IMR-90 (cell line): Measurements from ENCODE around the gene WDR91. TPM values are rescaled to one million over a fixed set of nuclear protein-coding genes. Genes with fewer than 3 reads are reported as not detected.

Experiments used
- ATAC-seq: fragments of 200-7000 bp; cut with Tn5 transposase; 2 replicates; pipeline ENCODE4 v1.9.1; 2020; ENCODE audit warnings: low read depth, mild to moderate bottlenecking, moderate library complexity
- BruUV-seq: library from RNA; stranded (reverse); fragments of 400-500 nt; replicated peaks from 2 replicates; lab custom pipeline; 2021; lab: Mats Ljungman, UMichigan
- CTCF ChIA-PET: fragments of 300-600 bp; formaldehyde crosslinking; extraction: SDS; loops from one replicate; lab custom pipeline; 2021; ENCODE audit warnings: antibody characterized with exemption; lab: Yijun Ruan, JAX
- POLR2A ChIA-PET: fragments of 300-600 bp; sonication (Branson Sonifier 250); formaldehyde crosslinking; loops from one replicate; lab custom pipeline; 2022; ENCODE audit warnings: antibody characterized with exemption; ENCODE audit not compliant: unreplicated experiment; lab: Charles Lee
- DNase-seq: peaks from one replicate; pipeline ENCODE4 v3.0.0; 2013
- H2AFZ ChIP-seq: replicated peaks from 2 replicates; pipeline ENCODE3; 2013; ENCODE audit warnings: low read length, mild to moderate bottlenecking; ENCODE audit not compliant: poor library complexity
- H2AK5ac ChIP-seq: 2 replicates; pipeline ENCODE4 v1.6.1; 2013; ENCODE audit warnings: low read depth, low read length, inconsistent platforms
- H2AK9ac ChIP-seq: replicated peaks from 2 replicates; pipeline ENCODE3; 2013; ENCODE audit warnings: mild to moderate bottlenecking, low read depth, low read length, moderate library complexity; ENCODE audit not compliant: poor library complexity
- H2BK120ac ChIP-seq: 2 replicates; pipeline ENCODE4 v1.6.1; 2013; ENCODE audit warnings: low read depth, low read length, inconsistent platforms
- H2BK15ac ChIP-seq: 3 replicates; pipeline ENCODE4 v1.6.1; 2013; ENCODE audit warnings: low read depth, low read length, inconsistent platforms
- H2BK20ac ChIP-seq: 2 replicates; pipeline ENCODE4 v1.6.1; 2013; ENCODE audit warnings: low read depth, mild to moderate bottlenecking, inconsistent platforms, low read length, moderate library complexity
- H2BK5ac ChIP-seq: 2 replicates; pipeline ENCODE4 v1.6.1; 2013; ENCODE audit warnings: mild to moderate bottlenecking, low read depth, low read length, inconsistent platforms; ENCODE audit not compliant: poor library complexity, severe bottlenecking
- H3K14ac ChIP-seq: replicated peaks from 2 replicates; pipeline ENCODE4 v1.6.1; 2013; ENCODE audit warnings: low read depth, low read length, inconsistent platforms
- H3K18ac ChIP-seq: 2 replicates; pipeline ENCODE4 v1.6.1; 2013; ENCODE audit warnings: low read depth, low read length, control low read depth
- H3K23ac ChIP-seq: 2 replicates; pipeline ENCODE4 v1.6.1; 2013; ENCODE audit warnings: low read depth, low read length, inconsistent platforms
- H3K27ac ChIP-seq: 2 replicates; pipeline ENCODE4 v1.5.1; 2013; ENCODE audit warnings: mild to moderate bottlenecking, control low read depth, low read length; ENCODE audit not compliant: insufficient read depth
- H3K27me3 ChIP-seq: 2 replicates; pipeline ENCODE4 v1.6.1; 2013; ENCODE audit warnings: low read length; ENCODE audit not compliant: control insufficient read depth, insufficient read depth
- H3K36me3 ChIP-seq: 2 replicates; pipeline ENCODE4 v1.6.1; 2013; ENCODE audit warnings: low read length, mixed read lengths; ENCODE audit not compliant: control insufficient read depth, insufficient read depth
- H3K4ac ChIP-seq: 2 replicates; pipeline ENCODE4 v1.6.1; 2013; ENCODE audit warnings: low read depth, low read length, inconsistent platforms
- H3K4me1 ChIP-seq: 2 replicates; pipeline ENCODE4 v1.6.1; 2013; ENCODE audit warnings: low read length, mixed read lengths; ENCODE audit not compliant: control insufficient read depth, insufficient read depth
- H3K4me2 ChIP-seq: 2 replicates; pipeline ENCODE4 v1.6.1; 2013; ENCODE audit warnings: low read depth, mild to moderate bottlenecking, control low read depth, low read length, moderate library complexity
- H3K4me3 ChIP-seq: 2 replicates; pipeline ENCODE4 v1.5.1; 2013; ENCODE audit warnings: low read depth, mild to moderate bottlenecking, control low read depth, low read length, moderate library complexity; ENCODE audit not compliant: insufficient read depth
- H3K56ac ChIP-seq: 2 replicates; pipeline ENCODE4 v1.6.1; 2013; ENCODE audit warnings: low read length, inconsistent platforms; ENCODE audit not compliant: insufficient read depth; ENCODE audit errors: extremely low read depth
- H3K79me1 ChIP-seq, 2 experiments: 2 replicates each; pipeline ENCODE4 v1.6.1; 2013; ENCODE audit warnings: low read length in 2 of 2, inconsistent platforms in 1 of 2, low read depth in 1 of 2
- H3K9ac ChIP-seq: 2 replicates; pipeline ENCODE4 v1.6.1; 2013; ENCODE audit warnings: low read depth, low read length, control low read depth
- H3K9me1 ChIP-seq: 2 replicates; pipeline ENCODE4 v1.6.1; 2013; ENCODE audit warnings: low read length, inconsistent platforms; ENCODE audit not compliant: insufficient read depth
- H3K9me3 ChIP-seq: 2 replicates; pipeline ENCODE4 v1.6.1; 2013; ENCODE audit warnings: low read length; ENCODE audit not compliant: control insufficient read depth, insufficient read depth
- H4K20me1 ChIP-seq: 2 replicates; pipeline ENCODE4 v1.6.1; 2013; ENCODE audit warnings: low read length, inconsistent platforms; ENCODE audit not compliant: insufficient read depth
- H4K5ac ChIP-seq: 2 replicates; pipeline ENCODE4 v1.6.1; 2013; ENCODE audit warnings: mild to moderate bottlenecking, low read depth, low read length, control low read depth
- H4K8ac ChIP-seq, 2 experiments: 2 replicates each; pipeline ENCODE4 v1.6.1; 2013; ENCODE audit warnings: low read depth in 2 of 2, low read length in 2 of 2, control low read depth in 1 of 2, inconsistent platforms in 1 of 2
- H4K91ac ChIP-seq: 2 replicates; pipeline ENCODE4 v1.6.1; 2013; ENCODE audit warnings: low read depth, low read length, inconsistent platforms; ENCODE audit not compliant: insufficient read depth
- BHLHE40 ChIP-seq: fragments of 150-350 bp; IDR thresholded peaks from 2 replicates; pipeline ENCODE4 v1.6.1; 2016; ENCODE audit warnings: mild to moderate bottlenecking, low read depth, low read length
- CEBPB ChIP-seq: IDR thresholded peaks from 2 replicates; pipeline ENCODE4 v1.6.1; 2012; ENCODE audit warnings: low read depth, low read length, improper control_type of control experiment
- CHD1 ChIP-seq: IDR thresholded peaks from 2 replicates; pipeline ENCODE4 v1.6.1; 2012; ENCODE audit warnings: low read depth, low read length, improper control_type of control experiment
- CTCF ChIP-seq: conservative IDR thresholded peaks from 2 replicates; pipeline ENCODE4 v1.5.1; 2012; ENCODE audit warnings: mild to moderate bottlenecking, low read depth, low read length, improper control_type of control experiment
- MAFK ChIP-seq: IDR thresholded peaks from 2 replicates; pipeline ENCODE4 v1.6.1; 2012; ENCODE audit warnings: low read depth, low read length, improper control_type of control experiment
- MAZ ChIP-seq: IDR thresholded peaks from 2 replicates; pipeline ENCODE4 v1.6.1; 2012; ENCODE audit warnings: low read depth, mild to moderate bottlenecking, low read length, improper control_type of control experiment, moderate library complexity, borderline replicate concordance
- MXI1 ChIP-seq: IDR thresholded peaks from 2 replicates; pipeline ENCODE4 v1.6.1; 2012; ENCODE audit warnings: low read depth, mild to moderate bottlenecking, low read length, moderate library complexity, borderline replicate concordance
- NFE2L2 ChIP-seq: fragments of 150-350 bp; IDR thresholded peaks from 2 replicates; pipeline ENCODE4 v1.6.1; 2016; ENCODE audit warnings: low read depth, mild to moderate bottlenecking, low read length
- POLR2A ChIP-seq: IDR thresholded peaks from 2 replicates; pipeline ENCODE4 v1.6.1; 2012; ENCODE audit warnings: mild to moderate bottlenecking, low read depth, low read length
- RAD21 ChIP-seq: IDR thresholded peaks from 2 replicates; pipeline ENCODE4 v1.6.1; 2012; ENCODE audit warnings: low read length, improper control_type of control experiment
- RCOR1 ChIP-seq: IDR thresholded peaks from 2 replicates; pipeline ENCODE4 v1.6.1; 2012; ENCODE audit warnings: mild to moderate bottlenecking, low read length, improper control_type of control experiment; ENCODE audit not compliant: insufficient replicate concordance
- RFX5 ChIP-seq: IDR thresholded peaks from 2 replicates; pipeline ENCODE4 v1.8.0; 2012; ENCODE audit warnings: low read depth, mild to moderate bottlenecking, low read length, moderate library complexity
- SMC3 ChIP-seq: fragments of 150-350 bp; IDR thresholded peaks from 2 replicates; pipeline ENCODE4 v1.6.1; 2016; ENCODE audit warnings: low read depth, mild to moderate bottlenecking, antibody characterized with exemption, low read length, moderate library complexity
- USF2 ChIP-seq: fragments of 150-350 bp; IDR thresholded peaks from 2 replicates; pipeline ENCODE4 v1.6.1; 2017; ENCODE audit warnings: mild to moderate bottlenecking, antibody characterized with exemption, low read length, low read depth
- WGBS, 2 experiments: methylation state at CpG; one replicate each; pipeline versions ENCODE4 v1.1.5 to v1.1.7; 2013; ENCODE audit warnings: missing lambda C conversion rate in 2 of 2; ENCODE audit not compliant: insufficient read length in 1 of 2; ENCODE audit errors: extremely low coverage in 2 of 2; 5-methylcytosine and 5-hydroxymethylcytosine counted together
- dilution Hi-C: fragments of 300-500 bp; cut with HindIII; formaldehyde crosslinking; loops from one replicate; pipeline ENCODE4 v1.14.3; 2018; ENCODE audit warnings: low sequenced_read_pairs; ENCODE audit not compliant: unreplicated experiment
- in situ Hi-C: fragments of 300-500 bp; cut with MboI; formaldehyde crosslinking; loops from 3 replicates; pipeline ENCODE4 v1.14.3; 2019; ENCODE audit warnings: low sequenced_read_pairs, inconsistent platforms, mixed read lengths
- intact Hi-C: fragments of 100-400 bp; cut with micrococcal nuclease; formaldehyde crosslinking; loops from 2 replicates; pipeline ENCODE4 v1.10.0; 2022
- polyA plus RNA-seq, 3 experiments: library from polyadenylated mRNA; depleted of rRNA; stranded (reverse); fragments of >200 nt; gene quantifications; 2 replicates each; pipeline ENCODE4 v1.2.3, GENCODE V29; 2012; ENCODE audit warnings: low replicate concordance in 1 of 3
- total RNA-seq: library from RNA; depleted of rRNA; stranded (reverse); fragments of >200 nt; gene quantifications from 2 replicates; pipeline ENCODE4 v1.2.3, GENCODE V29; 2012

The WDR91 gene
- total and polyA plus RNA-seq, 2 of the 4 experiments (the other 2 are of a cell fraction): 5.2 to 10.3 TPM

- peaks cover 12% of the 10 kb centered on the region for H3K4me1 ChIP-seq
- peak within 1 kb of the TSS; percentile 82 for H2BK120ac ChIP-seq
- H2AK9ac ChIP-seq: peak within 1 kb of the TSS; percentile 93
- no peak within 1 kb of the TSS for H2BK20ac ChIP-seq
- H3K36me3 ChIP-seq: peaks cover 30% of the 10 kb centered on the region
- CTCF ChIA-PET: interaction anchor here (0.6 to 3.7 kb wide), 8 partner anchors 9 to 484 kb away, joined by 3 to 17 read pairs (median 4); partner anchors contain the start of gene AGBL3
- peak within 1 kb of the TSS; percentile 11; the same call in 1 of the 2 replicates for H2AK5ac ChIP-seq
- H3K56ac ChIP-seq: peak within 1 kb of the TSS; percentile 79; the same call in 1 of the 2 replicates
- H3K79me1 ChIP-seq: peaks cover 30 to 45% of the 10 kb centered on the region in 2 experiments
- WGBS, 2 experiments: 0% methylated on average over 44 of the region's 77 CpGs; no CpG with 5 or more reads in 1 of the 2 experiments
- H3K4ac ChIP-seq: peak within 1 kb of the TSS; percentile 85
- intact Hi-C loops: loop anchor here (1.0 to 2.0 kb wide), 5 partner anchors 41 to 537 kb away; partner anchors contain the start of genes AGBL3 and WDR91
- H2BK15ac ChIP-seq: no peak within 1 kb of the TSS
- 0 out of 2 replicates have a peak, but pooled peaks cover 4% of the 10 kb centered on the region for H4K20me1 ChIP-seq
- peak within 1 kb of the TSS; percentile 65 for H3K18ac ChIP-seq
- peak within 1 kb of the TSS; percentile 84 to 96 for H4K8ac ChIP-seq
- no peaks in the 10 kb centered on the region for H3K9me3 ChIP-seq
- peak within 1 kb of the TSS; percentile 83 for H2BK5ac ChIP-seq
- H3K23ac ChIP-seq: peak within 1 kb of the TSS; percentile 15
- H3K9me1 ChIP-seq: peaks cover 20% of the 10 kb centered on the region
- H4K91ac ChIP-seq: peak within 1 kb of the TSS; percentile 76
- H4K5ac ChIP-seq: peak within 1 kb of the TSS; percentile 89
- H3K27ac ChIP-seq: peak within 1 kb of the TSS; percentile 96
- in situ Hi-C loops: no loop called here
- peak within 1 kb of the TSS; percentile 73 for H3K14ac ChIP-seq
- ATAC-seq: peak; percentile 94
- H3K4me3 ChIP-seq: peak within 1 kb of the TSS; percentile 91
- H3K4me2 ChIP-seq: peak within 1 kb of the TSS; percentile 84
- no peaks in the 10 kb centered on the region for H3K27me3 ChIP-seq
- POLR2A ChIA-PET: no interaction called here
- peak within 1 kb of the TSS; percentile 85 for H2AFZ ChIP-seq
- no TSS peak for BruUV-seq
- dilution Hi-C loops: no loop called here
- DNase-seq: peak; percentile 93
- peak within 1 kb of the TSS; percentile 86 for H3K9ac ChIP-seq
- TF ChIP-seq POLR2A: peak; percentile 75
- TF ChIP-seq MAZ: peak; percentile 73; the same call in 1 of the 2 replicates
- TF ChIP-seq NFE2L2: no peak
- TF ChIP-seq CEBPB: no peak
- TF ChIP-seq BHLHE40: peak; percentile 17; the same call in 1 of the 2 replicates
- TF ChIP-seq SMC3: peak; percentile 52
- no peak for TF ChIP-seq RFX5
- no peak for TF ChIP-seq MAFK
- no peak for TF ChIP-seq CHD1
- peak; percentile 8; the same call in 1 of the 2 replicates for TF ChIP-seq MXI1
- peak; percentile 75 for TF ChIP-seq RAD21
- no peak for TF ChIP-seq RCOR1
- peak; percentile 83 for TF ChIP-seq CTCF
- TF ChIP-seq USF2: no peak
Measured at GRCh38 chr7:135170274-135170997, 40.9 kb downstream of the WDR91 start, which contains the start of gene CYREN. Gene CYREN (minus strand): TSS chr7:135170707. CDS start chr7:135168922, 1,785 bp downstream.
